Measurements from ENCODE around the gene ZC3H7A. TPM values are rescaled to one million over a fixed set of nuclear protein-coding genes. Genes with fewer than 3 reads are reported as not detected.
"Not testable (repeated sequence)": the region's sequence is repeated elsewhere in the genome, so short reads cannot be mapped to it uniquely, and the experiment has no call there.

The ZC3H7A gene
- total RNA-seq, 1 experiment from 2014 or later: 63.5 TPM

GRCh38 chr16:11816123-11816522, 19.1 kb upstream of the ZC3H7A start:
- Histone ChIP-seq H3K79me2 (ENCODE audit: low read depth) (no peaks in the 10 kb centered on the region), H2AFZ (no peak overlapping the region), H3K9me3 (ENCODE audit: insufficient read depth, low read depth) (no peaks in the 10 kb centered on the region), H4K20me1 (ENCODE audit: insufficient read depth) (no peaks in the 10 kb centered on the region), H3K36me3 (ENCODE audit: low read depth) (no peaks in the 10 kb centered on the region), H3K27me3 (ENCODE audit: insufficient read depth, low read depth) (no peaks in the 10 kb centered on the region), H3K4me2 (no peak overlapping the region), H3K27ac (no peak overlapping the region), H3F3A (ENCODE audit: insufficient read depth, low read depth) (no peaks in the 10 kb centered on the region), H3K4me3 (no peak overlapping the region), H3K9me2 (ENCODE audit: insufficient read depth) (no peaks in the 10 kb centered on the region), H3K4me1 (replicated peaks; ENCODE audit: insufficient read depth) (no peaks in the 10 kb centered on the region)
- TF ChIP-seq EZH2 (IDR thresholded peaks at IDR 0.05; ENCODE audit: low read depth) (no peak), CTCF (conservative IDR thresholded peaks at IDR 0.05) (no peak)
- BruUV-seq (replicated peaks): no TSS peak
- CTCF ChIA-PET: no interaction called here
- POLR2A ChIA-PET (ENCODE audit: unreplicated experiment): no interaction called here
- intact Hi-C loops (cut with micrococcal nuclease; ENCODE audit: unreplicated experiment): no loop called here
- DNase-seq: no peak

- H3K36me3 ChIP-seq (ENCODE audit: low read depth); H3F3A ChIP-seq (ENCODE audit: insufficient read depth, low read depth); DNase-seq; POLR2A ChIA-PET (ENCODE audit: unreplicated experiment); H3K9me2 ChIP-seq (ENCODE audit: insufficient read depth); H3K4me3 ChIP-seq; H3K4me2 ChIP-seq; H3K79me2 ChIP-seq (ENCODE audit: low read depth); BruUV-seq (replicated peaks); H3K4me1 ChIP-seq (replicated peaks; ENCODE audit: insufficient read depth); H3K27me3 ChIP-seq (ENCODE audit: insufficient read depth, low read depth); H3K27ac ChIP-seq; H4K20me1 ChIP-seq (ENCODE audit: insufficient read depth); H3K9me3 ChIP-seq (ENCODE audit: insufficient read depth, low read depth); H2AFZ ChIP-seq: not testable (repeated sequence)
- intact Hi-C loops (cut with micrococcal nuclease; ENCODE audit: unreplicated experiment): loop anchor here (5.0 kb wide), 2 partner anchors 417 to 862 kb away; no protein-coding TSS in a partner anchor
- CTCF ChIA-PET: interaction anchor here (0.7 kb wide), 2 partner anchors 439 to 490 kb away, joined by 5 to 6 read pairs; no protein-coding TSS in a partner anchor
These were observed 17.7 kb upstream of the ZC3H7A start for GRCh38 chr16:11814800-11815199.

- TF ChIP-seq EZH2 (IDR thresholded peaks at IDR 0.05; ENCODE audit: low read depth): no peak
- no peak for TF ChIP-seq CTCF (conservative IDR thresholded peaks at IDR 0.05)
- BruUV-seq (replicated peaks): no TSS peak
- H3K4me1 ChIP-seq (replicated peaks; ENCODE audit: insufficient read depth): peaks cover 7% of the 10 kb centered on the region; the same call in 1 of the 2 replicates
- H3K9me2 ChIP-seq (ENCODE audit: insufficient read depth): no peaks in the 10 kb centered on the region
- H3K79me2 ChIP-seq (ENCODE audit: low read depth): no peaks in the 10 kb centered on the region
- no peaks in the 10 kb centered on the region for H3K9me3 ChIP-seq (ENCODE audit: insufficient read depth, low read depth)
- ChIA-PET POLR2A (ENCODE audit: unreplicated experiment) (interaction anchor here (1.2 kb wide), 1 partner anchor 10 kb away, joined by 5 read pairs; the partner anchor contains the start of gene ZC3H7A), CTCF (no interaction called here)
- peaks cover 1% of the 10 kb centered on the region; the same call in 1 of the 2 replicates for H3F3A ChIP-seq (ENCODE audit: insufficient read depth, low read depth)
- H3K27me3 ChIP-seq (ENCODE audit: insufficient read depth, low read depth): no peaks in the 10 kb centered on the region
- no peaks in the 10 kb centered on the region for H4K20me1 ChIP-seq (ENCODE audit: insufficient read depth)
- intact Hi-C loops (cut with micrococcal nuclease; ENCODE audit: unreplicated experiment): no loop called here
- no peak overlapping the region for H3K27ac ChIP-seq
- no peak overlapping the region for H3K4me2 ChIP-seq
- no peaks in the 10 kb centered on the region for H3K36me3 ChIP-seq (ENCODE audit: low read depth)
- no peak overlapping the region for H3K4me3 ChIP-seq
- no peak overlapping the region for H2AFZ ChIP-seq
- DNase-seq: no peak
These were observed 9.7 kb upstream of the ZC3H7A start for GRCh38 chr16:11806721-11807120.

- Histone ChIP-seq H3K27me3 (ENCODE audit: insufficient read depth, low read depth) (no peaks in the 10 kb centered on the region), H3K27ac (no peak overlapping the region)
- no peak for DNase-seq
These were observed 8.5 kb upstream of the ZC3H7A start for GRCh38 chr16:11805556-11805955.

More at GRCh38 chr16:11805556-11805955, 8.5 kb upstream of the ZC3H7A start:
- Histone ChIP-seq H3K4me2 (no peak overlapping the region), H3K9me2 (ENCODE audit: insufficient read depth) (no peaks in the 10 kb centered on the region), H3K9me3 (ENCODE audit: insufficient read depth, low read depth) (no peaks in the 10 kb centered on the region), H3F3A (ENCODE audit: insufficient read depth, low read depth) (peaks cover 7% of the 10 kb centered on the region; the same call in 1 of the 2 replicates), H3K4me1 (replicated peaks; ENCODE audit: insufficient read depth) (peaks cover 7% of the 10 kb centered on the region; the same call in 1 of the 2 replicates), H2AFZ (no peak overlapping the region), H3K79me2 (ENCODE audit: low read depth) (no peaks in the 10 kb centered on the region), H4K20me1 (ENCODE audit: insufficient read depth) (no peaks in the 10 kb centered on the region), H3K4me3 (no peak overlapping the region), H3K36me3 (ENCODE audit: low read depth) (no peaks in the 10 kb centered on the region)
- ChIA-PET CTCF (no interaction called here), POLR2A (ENCODE audit: unreplicated experiment) (no interaction called here)
- BruUV-seq (replicated peaks): no TSS peak
- no peak for TF ChIP-seq CTCF (conservative IDR thresholded peaks at IDR 0.05)
- no peak for TF ChIP-seq EZH2 (IDR thresholded peaks at IDR 0.05; ENCODE audit: low read depth)
- intact Hi-C loops (cut with micrococcal nuclease; ENCODE audit: unreplicated experiment): no loop called here
